Colonic mucosa (tissue), 4 donors: ENCODE measurements around the gene ABHD14A. TPM values are rescaled to one million over a fixed set of nuclear protein-coding genes. Genes with fewer than 3 reads are reported as not detected.

Experiments
- DNase-seq: peaks from one replicate; pipeline ENCODE4 v3.0.0-alpha.2; 2020
- H3K27ac ChIP-seq: fragments of 200-600 bp; one replicate; pipeline ENCODE4 v1.8.0; 2021
- H3K27me3 ChIP-seq: fragments of 200-600 bp; one replicate; pipeline ENCODE4 v1.8.0; 2021
- H3K36me3 ChIP-seq: fragments of 200-600 bp; one replicate; pipeline ENCODE4 v1.8.0; 2021
- H3K4me1 ChIP-seq: fragments of 200-600 bp; one replicate; pipeline ENCODE4 v1.8.0; 2021; ENCODE audit warnings: mild to moderate bottlenecking
- H3K4me3 ChIP-seq: fragments of 200-600 bp; one replicate; pipeline ENCODE4 v1.8.0; 2021
- H3K9ac ChIP-seq, 2 donors: one replicate each; pipeline ENCODE4 v1.7.0; 2013; ENCODE audit warnings: control low read depth in 2 of 2, low read depth in 2 of 2, low read length in 2 of 2
- H3K9me3 ChIP-seq: fragments of 200-600 bp; one replicate; pipeline ENCODE4 v1.8.0; 2021
- CTCF ChIP-seq: fragments of 200-600 bp; IDR thresholded peaks from one replicate; pipeline ENCODE4 v1.8.0; 2022; ENCODE audit warnings: antibody characterized with exemption, mild to moderate bottlenecking
- intact Hi-C: fragments of 100-400 bp; cut with DNase I; formaldehyde crosslinking; loops from one replicate; pipeline ENCODE4 v1.14.1; 2022
- total RNA-seq, 2 donors: library from RNA; stranded (reverse); fragmentation: NEBNext Ultra II Directional in 1 of 2; extraction: Animal tissue kit (Norgen Biotek cat#: 25700) in 1 of 2; gene quantifications; one replicate each; pipeline ENCODE4 v1.2.1, GENCODE V29; 2021
- donor health status: healthy.
- donor health status: DM: no; HTN: no; CAD: no.
- donor health status: DM: no; HTN: no; CAD: no.

The ABHD14A gene
- total RNA-seq, 2 donors from 2014 or later = 7.4 to 9.6 TPM

GRCh38 chr3:52029053-52029452 lies 54.2 kb downstream of the ABHD14A start:
- no peaks in the 10 kb centered on the region for H3K4me1 ChIP-seq
- no peak for DNase-seq
- TF ChIP-seq CTCF = no peak
- no peaks in the 10 kb centered on the region for H3K27me3 ChIP-seq
- H3K27ac ChIP-seq = no peak overlapping the region
- H3K9ac ChIP-seq = no peak overlapping the region
- no peaks in the 10 kb centered on the region for H3K36me3 ChIP-seq
- no peaks in the 10 kb centered on the region for H3K9me3 ChIP-seq
- intact Hi-C loops = no loop called here
- no peak overlapping the region for H3K4me3 ChIP-seq

GRCh38 chr3:52029535-52029934 lies 54.7 kb downstream of the ABHD14A start:
- H3K4me3 ChIP-seq = no peak overlapping the region
- no peaks in the 10 kb centered on the region for H3K27me3 ChIP-seq
- DNase-seq = no peak
- no peaks in the 10 kb centered on the region for H3K9me3 ChIP-seq
- intact Hi-C loops = no loop called here
- TF ChIP-seq CTCF = no peak
- H3K36me3 ChIP-seq = no peaks in the 10 kb centered on the region
- no peak overlapping the region for H3K27ac ChIP-seq
- no peaks in the 10 kb centered on the region for H3K4me1 ChIP-seq
- no peak overlapping the region for H3K9ac ChIP-seq

Other genes starting within 250 kb of the ABHD14A start
- gene IQCF6, start 195.8 kb upstream of the ABHD14A start, total RNA-seq = not detected
- gene IQCF2, start 113.4 kb upstream of the ABHD14A start, total RNA-seq = not detected
- not detected for gene IQCF5, start 99.5 kb upstream of the ABHD14A start, total RNA-seq
- gene IQCF1, start 71.7 kb upstream of the ABHD14A start, total RNA-seq = not detected
- 10 to 100 TPM in 1 of 2 donors, 1 to 10 TPM in 1; 9.6 to 24.7 TPM for gene RRP9, start 33.2 kb upstream of the ABHD14A start, total RNA-seq
- 10 to 100 TPM; 17.0 to 18.0 TPM for gene PARP3, start 32.7 kb upstream of the ABHD14A start, total RNA-seq
- gene GPR62, start 19.7 kb upstream of the ABHD14A start, total RNA-seq = not detected
- gene PCBP4, start 7.6 kb upstream of the ABHD14A start, total RNA-seq = 10 to 100 TPM; 19.6 to 22.4 TPM
- 10 to 100 TPM; 64.9 to 72.2 TPM for gene ABHD14B, start 1.0 kb upstream of the ABHD14A start, total RNA-seq
- 100 to 1,000 TPM; 137 to 153 TPM for gene ACY1, start 8.5 kb downstream of the ABHD14A start, total RNA-seq
- 1,000 to 10,000 TPM; 1,051 to 1,273 TPM for gene RPL29, start 20.8 kb downstream of the ABHD14A start, total RNA-seq
- gene DUSP7, start 81.5 kb downstream of the ABHD14A start, total RNA-seq = 1 to 10 TPM; 9.5 to 9.8 TPM
- gene POC1A, start 179.4 kb downstream of the ABHD14A start, total RNA-seq = 10 to 100 TPM in 1 of 2 donors, 1 to 10 TPM in 1; 7.6 to 33.7 TPM
- gene ALAS1, start 223.1 kb downstream of the ABHD14A start, total RNA-seq = 100 to 1,000 TPM in 1 of 2 donors, 10 to 100 TPM in 1; 90.6 to 103 TPM